A673 (cell line): ENCODE measurements around the gene ST6GALNAC3.

Source experiments
- CTCF ChIP-seq: fragments of 300-800, 200-600 bp; sonication (generic); conservative IDR thresholded peaks from 2 replicates; pipeline ENCODE4 v1.5.1; 2017; ENCODE audit warnings: low read depth, mild to moderate bottlenecking, antibody characterized with exemption, low read length, moderate library complexity, mixed read lengths
- EZH2 ChIP-seq: fragments of 200-600 bp; sonication (generic); IDR thresholded peaks from 2 replicates; pipeline ENCODE4 v1.6.1; 2017; ENCODE audit warnings: borderline replicate concordance, low read depth, mild to moderate bottlenecking, mixed read lengths, antibody characterized with exemption, low read length; ENCODE audit not compliant: poor library complexity, severe bottlenecking

GRCh38 chr1:76511558-76512179, 437.1 kb downstream of the ST6GALNAC3 start:
- no peak for TF ChIP-seq CTCF
- TF ChIP-seq EZH2, result no peak
